ENCODE results near the gene TMEM163. TPM values are rescaled to one million over a fixed set of nuclear protein-coding genes. Genes with fewer than 3 reads are reported as not detected.
"Not testable (repeated sequence)": the region's sequence is repeated elsewhere in the genome, so short reads cannot be mapped to it uniquely, and the experiment has no call there.

TMEM163 gene
- total RNA-seq, 1 donor from 2014 or later: 0.20 TPM

DNA sequence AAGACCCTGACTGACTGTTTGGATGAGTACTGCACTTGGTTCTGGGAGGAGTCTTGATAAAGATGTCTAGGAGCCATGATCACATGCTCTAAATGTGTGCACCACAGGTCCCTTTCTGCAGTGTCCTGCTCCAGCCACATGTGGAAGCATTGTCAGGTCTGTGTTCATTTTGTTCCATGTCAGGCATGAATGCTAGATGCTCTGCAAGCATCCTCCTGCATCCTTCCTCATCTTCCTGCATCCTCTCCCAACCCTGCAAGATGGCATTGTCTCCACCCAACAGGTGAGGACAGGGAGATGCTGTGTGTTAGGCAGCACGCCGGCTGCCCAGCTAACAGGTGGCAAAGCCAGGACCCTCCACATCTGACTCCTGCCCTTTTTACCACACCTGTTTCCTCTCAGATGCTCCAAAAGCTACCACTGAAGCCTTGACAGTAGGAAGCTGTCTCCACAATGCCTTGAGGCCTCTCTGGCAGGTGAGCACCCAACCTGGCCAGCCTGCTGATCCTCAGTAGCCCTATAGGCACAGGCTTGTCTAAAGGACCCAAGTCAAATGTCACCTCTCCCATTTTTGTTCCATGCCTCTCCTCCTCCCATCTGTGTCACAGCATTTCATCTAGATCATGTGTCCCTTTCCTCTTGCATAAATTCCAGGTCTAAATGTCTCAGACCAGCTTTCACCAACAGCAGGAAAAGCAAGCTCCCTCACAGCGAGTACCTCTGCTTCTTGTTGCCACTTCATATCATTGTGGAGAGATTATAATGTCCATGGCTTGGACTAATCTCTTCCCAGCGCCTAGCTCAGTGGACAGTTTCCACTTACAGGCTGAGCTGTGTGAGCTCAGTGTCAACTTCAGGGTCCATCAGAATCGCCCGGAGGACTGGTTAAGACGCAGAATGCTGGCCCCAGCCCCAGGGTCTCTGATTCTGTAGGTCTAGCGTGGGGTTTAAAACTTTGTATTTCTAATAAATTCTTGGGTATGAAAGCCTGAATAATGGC lies 55.0 kb downstream of the TMEM163 start:
- ATAC-seq: no peak

DNA sequence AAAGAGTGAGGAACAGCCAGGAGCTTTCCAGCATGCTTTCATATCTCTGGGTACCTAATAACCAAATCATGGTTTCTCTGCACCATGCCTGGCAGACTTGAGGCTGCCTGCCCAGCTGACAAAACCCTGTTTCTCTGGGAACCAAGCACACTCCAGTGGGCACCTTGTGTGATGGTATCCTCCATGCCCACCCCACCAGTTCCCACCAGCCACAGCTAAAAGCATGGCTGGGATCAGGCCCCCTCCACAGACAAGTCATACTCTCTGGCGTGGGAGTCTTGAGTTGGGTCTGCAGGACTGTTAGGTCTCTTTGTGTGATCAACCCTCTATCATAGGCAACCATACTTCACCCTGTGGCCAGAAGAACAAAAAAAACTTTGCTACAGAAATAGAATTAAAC lies 56.0 kb downstream of the TMEM163 start:
- ATAC-seq: no peak

DNA sequence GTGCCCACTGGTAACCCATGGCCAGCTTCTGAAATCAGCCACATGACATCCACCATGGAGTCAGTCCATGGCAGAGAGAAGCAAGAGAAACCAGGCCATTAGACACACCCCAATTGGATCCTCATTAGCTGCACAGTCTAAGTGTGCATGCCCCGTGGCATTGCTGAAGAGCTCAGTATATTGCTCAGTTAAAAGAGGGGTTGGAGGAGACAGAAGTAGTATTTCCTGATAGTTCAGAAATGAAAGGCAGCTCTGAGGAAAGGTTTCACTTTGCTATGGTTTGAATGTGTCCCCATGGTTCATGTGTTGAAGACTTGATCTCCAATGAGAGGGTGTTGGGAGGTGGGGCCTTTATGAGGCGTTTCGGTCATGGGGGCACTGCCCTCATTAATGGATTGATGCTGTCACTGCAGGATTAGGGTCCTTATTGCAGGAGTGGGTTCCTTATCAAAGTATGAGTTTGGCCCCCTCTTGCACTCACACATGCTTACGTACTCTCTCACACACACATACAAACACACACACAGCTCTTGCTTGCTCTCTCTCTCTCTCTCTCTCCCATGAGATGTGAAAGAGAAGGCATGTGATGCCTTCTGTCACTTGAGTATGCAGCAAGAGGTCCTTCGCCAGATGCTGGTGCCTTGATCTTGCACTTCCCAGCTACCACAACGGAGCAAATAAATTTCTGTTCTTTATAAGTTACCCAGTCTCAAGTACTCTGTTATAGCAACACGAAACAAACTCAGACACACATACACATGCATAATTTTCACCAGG lies 58.0 kb downstream of the TMEM163 start:
- ATAC-seq: no peak

DNA sequence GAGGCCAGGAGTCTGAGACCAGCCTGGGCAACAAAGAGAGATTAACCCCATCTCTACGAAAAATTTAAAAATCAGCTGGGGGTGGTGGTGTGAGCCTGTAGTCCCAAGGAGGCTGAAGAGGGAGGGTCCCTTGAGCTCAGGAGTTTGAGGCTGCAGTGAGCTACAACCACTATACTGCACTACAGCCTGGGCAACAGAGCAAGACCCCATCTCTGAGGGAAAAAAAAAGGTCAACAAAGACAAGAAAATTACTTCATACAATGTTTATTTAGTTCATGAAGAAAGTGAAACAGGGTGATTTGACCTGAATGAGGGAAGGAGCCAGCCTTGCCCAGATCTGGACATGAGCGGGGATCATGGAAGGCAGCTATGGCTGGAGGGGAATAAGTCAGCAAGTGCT lies 59.1 kb downstream of the TMEM163 start:
- ATAC-seq: no peak

DNA sequence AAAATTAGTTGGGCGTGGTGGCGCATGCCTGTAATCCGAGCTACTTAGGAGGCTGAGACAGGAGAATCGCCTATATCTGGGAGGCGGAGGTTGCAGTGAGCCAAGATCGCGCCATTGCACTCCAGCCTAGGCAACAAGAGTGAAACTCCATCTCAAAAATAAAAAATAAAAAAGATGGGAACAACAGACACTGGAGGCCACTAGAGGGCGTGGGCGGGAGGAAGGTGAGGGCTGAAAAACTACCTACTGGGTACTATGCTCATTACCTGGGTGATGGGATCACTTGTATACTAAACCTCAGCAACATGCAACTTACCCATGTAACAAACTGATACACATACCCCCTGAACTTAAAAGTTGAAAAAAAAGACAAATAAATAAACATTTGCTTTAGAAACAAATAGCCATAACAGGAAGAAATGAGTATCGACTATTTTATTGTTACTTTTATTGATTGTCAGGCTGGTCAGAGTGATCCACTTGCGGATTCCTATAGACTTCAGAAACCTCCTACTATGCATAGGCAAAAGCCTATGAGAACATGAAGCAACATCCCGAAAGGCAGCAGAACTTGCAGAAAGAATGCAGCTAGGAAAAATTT lies 61.0 kb downstream of the TMEM163 start:
- no peak for ATAC-seq

DNA sequence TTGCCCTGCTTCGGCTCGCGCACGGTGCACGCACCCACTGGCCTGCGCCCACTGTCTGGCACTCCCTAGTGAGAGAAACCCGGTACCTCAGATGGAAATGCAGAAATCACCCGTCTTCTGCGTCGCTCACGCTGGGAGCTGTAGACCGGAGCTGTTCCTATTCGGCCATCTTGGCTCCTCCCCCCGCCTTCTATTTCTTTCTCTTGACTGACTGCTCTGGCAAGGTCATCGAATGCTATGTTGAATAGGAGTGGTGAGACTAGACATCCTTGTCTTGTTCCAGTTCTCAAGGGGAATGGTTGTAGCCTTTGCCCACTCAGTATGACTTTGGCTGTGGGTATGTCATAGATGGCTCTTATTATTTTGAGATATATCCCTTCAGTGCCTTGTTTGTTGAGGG lies 62.4 kb downstream of the TMEM163 start:
- not testable (repeated sequence) for ATAC-seq

DNA sequence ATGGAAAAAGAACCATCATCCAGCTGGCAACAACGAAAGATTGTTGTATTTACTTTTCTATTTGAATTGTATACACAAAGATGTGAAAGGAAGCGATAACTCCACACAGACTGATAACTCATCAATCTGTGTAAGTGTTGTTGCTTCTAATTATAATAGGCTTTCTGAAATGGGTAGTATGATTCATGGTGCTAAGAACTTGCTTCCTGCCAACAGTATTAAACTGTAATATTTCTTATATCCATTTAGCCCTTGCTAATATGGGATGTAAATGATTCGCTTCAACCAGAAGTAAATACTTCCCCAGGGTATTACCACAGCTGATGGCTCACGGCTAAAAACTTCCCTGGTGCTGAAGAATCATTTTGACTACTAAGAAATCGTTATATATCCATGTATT lies 70.2 kb downstream of the TMEM163 start:
- ATAC-seq: no peak

DNA sequence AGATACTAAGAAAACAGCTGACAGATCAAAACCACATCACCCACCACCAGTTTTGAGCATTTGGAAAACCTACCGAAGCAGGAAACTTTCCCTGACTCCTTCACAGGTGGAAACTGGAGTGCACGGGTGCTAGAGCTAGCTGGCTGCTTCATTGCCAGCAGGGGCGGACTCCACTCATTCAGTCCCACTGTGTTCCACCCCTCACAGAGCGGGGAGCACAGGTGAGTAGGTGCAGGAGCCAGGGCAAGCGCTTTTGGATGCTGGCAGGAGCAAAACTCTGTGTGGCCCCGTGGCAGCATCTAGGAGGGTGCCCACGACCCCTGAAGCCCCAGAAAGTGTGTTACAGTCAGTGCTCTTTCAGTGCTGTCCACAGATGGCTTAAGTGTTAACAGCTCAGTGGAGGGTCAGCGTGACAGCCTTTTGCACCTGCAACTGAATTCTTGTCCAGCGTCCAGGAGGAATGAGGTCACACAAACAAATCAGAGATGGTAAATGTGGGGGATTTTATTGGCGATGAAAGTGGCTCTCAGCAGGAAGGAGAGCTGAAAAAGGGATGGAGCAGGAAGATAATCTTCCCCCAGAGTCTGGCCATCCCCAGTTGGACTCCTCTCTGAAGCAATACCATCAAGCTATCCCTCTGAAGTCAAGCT lies 71.1 kb downstream of the TMEM163 start:
- ATAC-seq: no peak

DNA sequence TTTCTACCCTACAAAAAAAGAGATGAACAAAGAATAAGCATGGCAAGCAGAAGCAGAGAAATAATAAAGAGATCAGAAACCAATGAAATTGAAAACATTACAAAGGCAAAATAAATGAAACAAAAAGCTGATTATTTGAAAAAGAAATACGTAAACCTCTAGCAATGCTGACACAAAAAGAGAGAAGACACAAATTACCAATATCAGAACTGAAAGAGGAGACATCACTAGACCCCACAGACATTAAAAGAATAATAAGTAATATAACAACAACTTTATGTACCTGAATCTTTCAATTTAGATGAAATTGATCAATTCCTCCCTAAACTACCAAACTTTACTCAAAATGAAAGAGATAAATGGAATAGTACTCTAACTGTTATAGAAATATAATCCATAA lies 75.9 kb downstream of the TMEM163 start:
- no peak for ATAC-seq

DNA sequence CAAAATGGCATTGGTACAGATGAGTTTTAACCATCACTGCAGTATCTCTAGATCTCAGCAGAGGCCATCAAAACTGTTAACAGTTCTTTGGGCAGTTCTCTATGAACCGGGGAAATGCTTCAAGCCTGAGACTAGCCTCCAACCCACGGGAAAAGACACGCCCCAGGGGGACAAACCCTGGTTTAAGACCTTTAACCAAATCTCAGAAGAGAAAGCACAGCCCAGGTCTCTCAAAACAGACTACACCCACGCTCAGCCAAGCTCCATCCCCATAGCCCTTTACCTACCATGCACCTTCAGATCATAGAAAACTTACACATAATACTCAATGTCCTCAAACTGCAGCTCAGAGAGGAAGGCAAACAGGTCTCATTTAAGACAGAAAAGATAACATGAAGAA lies 78.3 kb downstream of the TMEM163 start:
- ATAC-seq: no peak

DNA sequence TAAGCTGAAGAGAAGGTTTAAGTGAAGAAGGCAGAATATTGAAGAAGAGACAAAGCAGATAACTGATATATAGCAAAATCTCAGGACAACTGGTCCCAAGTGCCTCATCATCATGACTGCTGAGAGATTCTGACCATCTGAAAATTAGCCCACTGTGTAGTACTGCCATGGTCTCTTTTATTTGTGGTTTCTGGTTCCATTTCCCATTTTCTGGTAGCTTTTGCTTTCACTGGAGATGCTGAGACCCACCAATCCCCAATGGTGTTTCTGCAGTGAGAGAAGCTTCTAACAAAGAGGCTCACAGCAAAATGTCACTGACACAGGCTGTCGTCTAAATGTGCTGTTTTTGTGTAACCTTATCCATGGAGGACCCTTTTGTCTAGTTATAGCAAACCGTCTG lies 79.5 kb downstream of the TMEM163 start:
- no peak for ATAC-seq

DNA sequence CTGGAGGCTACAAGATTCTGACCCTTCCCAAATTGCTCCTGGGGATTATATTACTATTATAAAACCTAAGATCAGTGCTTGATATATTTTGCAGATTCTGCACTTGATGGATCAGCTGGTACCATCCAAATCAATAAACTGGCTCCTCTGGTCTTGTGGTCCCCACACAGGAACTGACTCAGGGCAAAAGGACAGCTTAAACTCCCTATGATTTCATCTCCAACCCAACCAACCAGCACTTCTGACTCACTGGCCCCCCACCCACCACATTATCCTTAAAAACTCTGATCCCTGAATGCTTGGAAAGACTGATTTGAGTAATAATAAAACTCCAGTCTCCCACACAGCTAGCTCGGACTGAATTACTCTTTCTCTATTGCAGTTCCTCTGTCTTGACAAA lies 82.1 kb downstream of the TMEM163 start:
- no peak for ATAC-seq

DNA sequence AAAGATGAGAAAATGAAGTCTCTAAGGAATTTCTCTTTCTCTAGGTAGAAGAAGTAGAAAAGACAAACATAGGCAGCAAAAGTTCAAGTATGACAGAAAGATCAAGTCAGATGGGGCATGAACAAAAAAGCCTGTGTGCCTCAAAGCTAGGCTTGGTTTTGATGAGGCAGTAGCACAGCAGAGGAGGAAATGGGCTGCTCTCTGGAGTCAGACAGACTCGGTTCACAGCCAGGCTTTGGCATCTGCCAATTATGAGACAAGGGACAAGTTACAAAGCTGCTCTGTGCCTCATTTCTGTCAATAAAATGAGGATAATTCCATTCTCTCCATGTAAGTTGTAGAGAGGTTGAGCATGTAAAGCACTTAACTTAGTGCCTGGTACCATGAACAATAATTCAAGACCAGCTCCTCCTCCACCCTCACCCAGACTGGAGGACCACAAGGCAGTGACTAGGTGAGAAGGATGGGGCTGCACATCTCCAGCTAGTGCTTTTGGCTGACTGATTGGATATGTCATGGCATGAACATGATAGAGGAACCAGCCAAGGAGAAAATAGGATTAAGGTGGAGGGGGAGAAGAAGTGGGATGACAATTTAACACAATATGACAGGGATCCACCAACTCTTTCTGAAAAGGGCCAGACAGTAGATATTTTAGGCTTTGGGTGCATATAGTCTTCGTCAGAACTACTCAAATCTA lies 84.6 kb downstream of the TMEM163 start:
- ATAC-seq: no peak

DNA sequence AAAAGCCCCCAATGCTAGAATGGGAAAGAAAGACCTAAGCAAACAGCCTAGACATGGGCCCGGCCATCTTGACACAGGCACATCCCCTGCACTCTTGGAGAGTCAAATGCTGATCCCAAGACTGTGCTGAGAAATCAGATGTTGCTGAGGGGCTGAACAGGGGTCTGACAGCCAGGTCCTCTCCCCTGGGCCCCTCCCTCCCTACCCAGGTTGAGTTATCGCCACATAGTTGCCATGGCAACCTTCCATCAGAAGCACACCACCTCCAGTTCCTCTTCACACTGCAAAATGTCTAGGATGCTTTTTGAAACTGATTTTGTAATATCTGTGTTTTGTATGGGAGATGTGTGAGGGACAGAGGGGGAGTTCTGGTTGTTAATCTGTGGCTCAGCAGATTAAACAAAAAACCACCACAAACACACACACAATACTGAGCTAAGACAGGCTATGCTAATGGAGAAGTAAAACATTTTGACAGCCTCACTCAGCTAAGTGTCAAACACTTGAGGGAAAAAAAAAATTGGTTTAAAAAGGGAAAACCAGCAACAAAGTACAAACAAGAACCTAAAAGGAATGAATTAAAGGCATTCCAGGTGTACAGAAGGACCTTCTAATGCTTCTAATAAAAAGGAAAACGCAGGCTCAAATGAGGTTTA lies 88.2 kb downstream of the TMEM163 start:
- no peak for ATAC-seq

DNA sequence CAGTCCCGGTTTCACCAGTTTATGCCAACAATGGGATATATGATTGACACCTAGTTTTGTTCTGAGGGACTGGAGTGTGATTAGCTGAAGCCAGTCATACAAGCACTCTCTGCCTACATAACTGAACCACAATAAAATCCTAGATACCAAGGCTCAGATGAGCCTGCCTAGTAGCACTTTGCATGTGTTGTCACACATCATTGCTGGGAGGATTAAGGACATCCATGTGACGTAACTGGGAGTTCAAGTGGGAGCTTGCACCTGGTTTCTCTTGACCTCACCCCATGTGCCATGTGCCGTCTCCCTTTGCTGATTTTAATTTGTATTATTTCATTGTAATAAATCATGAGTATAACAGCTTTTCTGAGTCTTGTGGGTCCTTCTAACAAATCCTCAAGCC lies 90.3 kb downstream of the TMEM163 start:
- peak; percentile 72 for ATAC-seq

DNA sequence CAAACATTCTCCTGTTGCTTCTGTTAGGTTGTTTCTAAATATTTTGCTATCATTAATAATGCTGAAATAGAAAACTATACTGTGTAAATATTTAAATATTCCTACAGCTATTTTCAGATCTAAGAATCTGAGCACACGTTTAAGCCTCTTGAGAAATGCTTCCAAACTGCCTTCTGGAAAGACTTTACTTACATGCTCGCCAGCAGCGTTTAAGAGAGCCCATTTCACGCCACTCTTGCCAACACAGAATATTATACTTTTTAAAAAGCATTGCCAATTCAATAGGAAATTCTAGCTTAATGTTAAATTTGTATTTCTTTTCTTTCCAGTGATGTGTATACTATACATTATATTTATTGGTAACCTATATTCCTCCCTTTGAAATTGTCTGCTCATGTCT lies 92.0 kb downstream of the TMEM163 start:
- no peak for ATAC-seq

DNA sequence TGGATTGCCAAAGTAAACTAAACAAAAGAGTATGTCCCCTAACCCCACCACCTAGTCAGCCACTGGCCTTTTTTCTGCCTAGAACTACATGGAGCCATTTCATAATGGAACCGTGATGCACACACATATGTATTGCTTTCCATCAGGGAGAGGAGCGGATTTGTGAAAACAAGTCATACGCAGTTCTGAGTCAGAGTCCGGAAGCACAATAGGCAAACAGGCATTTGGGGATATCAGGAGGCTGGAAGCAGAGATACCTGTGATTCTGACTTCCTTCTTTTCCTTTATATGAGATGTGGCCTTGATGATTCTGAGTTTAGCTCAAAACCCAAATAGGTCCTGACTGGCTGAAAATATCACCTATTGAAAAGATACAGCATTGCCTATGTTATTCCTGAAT lies 93.5 kb downstream of the TMEM163 start:
- no peak for ATAC-seq

DNA sequence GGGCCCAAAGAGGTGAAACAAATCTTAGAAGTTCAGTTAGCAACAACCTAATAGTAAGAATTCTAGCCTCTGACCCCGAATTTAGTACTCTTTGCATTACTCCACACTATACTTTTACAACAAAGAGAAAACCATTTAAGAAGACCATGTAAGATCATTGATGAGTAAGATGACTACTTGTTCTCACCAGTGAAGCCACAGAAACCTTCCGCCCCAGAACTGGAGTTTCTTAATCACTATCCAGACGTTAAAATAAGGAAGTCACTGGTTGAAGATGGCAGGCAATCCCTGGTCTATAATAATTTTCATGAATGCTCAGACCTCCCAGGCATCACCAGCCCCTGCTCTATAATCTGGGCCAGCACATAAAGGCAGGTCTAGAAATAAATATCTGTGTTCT lies 95.0 kb downstream of the TMEM163 start:
- no peak for ATAC-seq

DNA sequence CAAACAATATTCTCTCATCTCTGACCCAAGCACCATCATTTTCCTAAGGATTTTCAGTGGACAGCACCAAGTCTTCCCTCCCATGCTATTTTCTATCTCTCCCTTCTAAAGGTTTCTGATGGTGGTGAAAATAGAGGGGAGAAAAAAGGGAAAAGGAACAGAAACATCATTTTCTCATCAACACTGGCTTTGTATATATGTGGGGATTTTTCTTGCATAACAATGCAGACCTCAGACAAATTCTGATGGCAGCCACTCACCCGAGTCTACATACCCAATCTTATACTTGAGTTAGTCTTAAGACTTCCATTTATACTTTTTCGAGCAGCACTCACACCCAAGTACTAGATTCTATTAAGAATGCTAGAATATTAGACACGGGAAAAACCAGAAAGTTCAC lies 95.8 kb downstream of the TMEM163 start:
- no peak for ATAC-seq

DNA sequence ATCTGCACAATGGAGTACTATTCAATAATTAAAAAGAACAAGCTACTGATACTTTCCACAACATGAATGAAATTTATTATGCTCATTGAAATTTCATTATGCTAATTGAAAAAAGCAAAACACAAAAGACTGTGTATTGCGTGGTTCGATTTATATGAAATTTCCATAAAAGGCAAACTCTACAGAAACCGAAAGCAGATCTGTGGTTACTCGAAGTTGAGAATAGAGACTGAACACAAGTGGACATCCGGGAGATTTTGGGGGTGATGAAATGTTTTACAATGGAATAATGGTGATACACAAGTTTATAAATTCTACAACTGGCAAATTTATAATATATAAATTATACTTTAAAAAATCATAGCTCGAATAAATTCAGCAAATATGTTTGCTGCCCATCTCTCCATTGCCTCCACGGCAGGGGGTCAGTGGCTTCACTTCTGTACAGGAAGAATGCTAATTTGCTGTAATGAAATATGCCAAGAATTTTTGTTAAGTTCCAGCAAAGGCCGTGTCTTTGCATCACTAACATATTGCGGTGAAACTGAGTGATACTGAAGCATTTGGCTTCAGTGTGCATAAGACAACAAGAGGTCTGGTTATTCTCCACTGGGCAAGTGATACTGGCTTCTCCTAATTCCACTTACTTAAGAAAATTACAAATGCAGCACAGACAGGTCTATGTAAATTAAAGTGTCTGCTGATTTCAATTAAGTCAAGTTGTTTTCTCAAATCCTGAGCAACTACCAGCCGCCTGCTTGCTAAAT lies 96.7 kb downstream of the TMEM163 start:
- no peak for ATAC-seq

DNA sequence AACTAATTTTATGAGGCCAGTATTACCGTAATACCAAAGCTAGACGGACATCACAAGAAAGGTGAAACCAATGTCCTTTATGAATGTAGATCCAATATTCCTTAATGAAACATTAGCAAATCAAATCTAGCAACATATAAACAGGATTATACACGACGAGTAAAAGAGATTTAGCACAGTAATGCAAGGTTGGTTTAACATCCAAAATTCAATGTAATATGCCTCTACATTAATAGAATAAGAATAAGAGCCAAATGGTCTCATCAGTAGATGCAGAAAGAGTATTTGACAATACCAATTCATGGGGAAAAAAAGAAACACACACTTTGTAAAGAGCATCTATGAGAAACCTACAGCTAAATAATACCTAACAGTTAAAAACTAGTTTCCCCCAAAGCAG lies 99.5 kb downstream of the TMEM163 start:
- no peak for ATAC-seq

All from esophagus mucosa (tissue), 1 donor.